NT2/D1 (cell line): ENCODE results near the gene CCK.

ENCODE experiments used
- DNase-seq: peaks from one replicate; pipeline ENCODE4 v3.0.0-alpha.2; 2011; ENCODE audit warnings: low read depth, low spot score
- H3K27me3 ChIP-seq: 2 replicates; pipeline ENCODE4 v1.6.0; 2011; ENCODE audit warnings: mild to moderate bottlenecking; ENCODE audit not compliant: insufficient read length, insufficient read depth
- H3K36me3 ChIP-seq: 2 replicates; pipeline ENCODE4 v1.6.1; 2011; ENCODE audit warnings: mild to moderate bottlenecking, low read length, mixed read lengths; ENCODE audit not compliant: insufficient read depth, insufficient read length
- H3K4me1 ChIP-seq: 2 replicates; pipeline ENCODE4 v1.5.1; 2011; ENCODE audit not compliant: insufficient read depth, insufficient read length
- H3K4me3 ChIP-seq: 2 replicates; pipeline ENCODE4 v1.5.1; 2011; ENCODE audit warnings: low read depth; ENCODE audit not compliant: insufficient read length
- H3K9ac ChIP-seq: 2 replicates; pipeline ENCODE4 v1.6.0; 2011; ENCODE audit warnings: low read depth; ENCODE audit not compliant: insufficient read length
- H3K9me3 ChIP-seq: 2 replicates; pipeline ENCODE4 v1.5.1; 2011; ENCODE audit warnings: mild to moderate bottlenecking, low read length; ENCODE audit not compliant: insufficient read depth
- SUZ12 ChIP-seq: IDR thresholded peaks from 2 replicates; pipeline ENCODE4 v1.6.1; 2011; ENCODE audit not compliant: insufficient read length, insufficient read depth; ENCODE audit errors: extremely low read depth
- YY1 ChIP-seq: IDR thresholded peaks from 2 replicates; pipeline ENCODE4 v1.6.1; 2011; ENCODE audit not compliant: insufficient read length, insufficient read depth
- ZNF274 ChIP-seq: IDR thresholded peaks from 2 replicates; pipeline ENCODE4 v1.6.1; 2011; ENCODE audit warnings: mild to moderate bottlenecking, low read depth, low read length

CCK gene

DNA sequence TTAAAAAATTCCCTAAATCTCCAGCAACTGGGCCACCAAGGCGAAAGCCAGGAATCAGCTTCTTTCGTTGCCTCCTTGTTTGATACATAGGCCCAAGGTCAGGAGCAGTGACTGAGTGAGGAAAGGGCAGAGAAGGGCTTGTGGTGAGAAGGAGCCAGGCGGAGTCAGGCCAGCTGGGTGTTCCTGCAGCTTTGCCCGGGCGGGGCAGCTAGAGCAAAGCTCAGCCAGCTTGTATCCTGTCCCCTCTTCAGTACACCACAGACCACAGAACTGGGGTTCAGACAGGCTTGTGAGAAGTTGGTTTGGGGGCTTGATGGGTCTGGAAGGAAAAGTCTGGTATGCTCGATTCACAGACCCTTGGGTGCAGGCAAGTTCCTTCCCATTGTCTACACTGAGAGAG is 52.6 kb downstream of the CCK start:
- Histone ChIP-seq H3K27me3 (no peaks in the 10 kb centered on the region), H3K36me3 (peaks cover 42% of the 10 kb centered on the region), H3K4me1 (peaks cover 6% of the 10 kb centered on the region), H3K4me3 (no peak overlapping the region), H3K9ac (no peak overlapping the region), H3K9me3 (no peaks in the 10 kb centered on the region)
- TF ChIP-seq ZNF274 (no peak), YY1 (no peak), SUZ12 (no peak)
- no peak for DNase-seq

DNA sequence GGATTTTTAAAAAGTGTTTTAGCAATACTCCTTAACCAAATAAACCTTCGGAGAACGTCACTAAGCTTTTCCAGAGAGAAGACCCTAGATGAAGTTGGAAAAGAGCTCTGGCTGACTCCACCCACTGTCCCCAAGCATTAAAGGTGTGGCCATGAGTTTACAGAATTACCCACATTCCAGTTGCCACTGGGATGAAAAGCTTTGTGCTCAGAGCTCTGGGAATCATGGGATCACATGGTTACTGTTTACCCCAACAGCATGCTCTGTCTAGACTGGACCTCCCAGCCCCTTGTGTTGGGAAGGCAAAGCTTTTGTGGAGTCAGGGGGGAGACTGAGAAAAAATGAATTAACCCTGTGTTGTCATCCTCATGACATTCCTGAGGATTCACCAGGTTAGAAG is 55.3 kb downstream of the CCK start:
- Histone ChIP-seq H3K4me3 (no peak overlapping the region), H3K27me3 (no peaks in the 10 kb centered on the region), H3K4me1 (peaks cover 8% of the 10 kb centered on the region), H3K36me3 (peaks cover 44% of the 10 kb centered on the region), H3K9ac (no peak overlapping the region), H3K9me3 (no peaks in the 10 kb centered on the region)
- peak; percentile 30 for DNase-seq
- TF ChIP-seq YY1 (no peak), SUZ12 (no peak), ZNF274 (no peak)

DNA sequence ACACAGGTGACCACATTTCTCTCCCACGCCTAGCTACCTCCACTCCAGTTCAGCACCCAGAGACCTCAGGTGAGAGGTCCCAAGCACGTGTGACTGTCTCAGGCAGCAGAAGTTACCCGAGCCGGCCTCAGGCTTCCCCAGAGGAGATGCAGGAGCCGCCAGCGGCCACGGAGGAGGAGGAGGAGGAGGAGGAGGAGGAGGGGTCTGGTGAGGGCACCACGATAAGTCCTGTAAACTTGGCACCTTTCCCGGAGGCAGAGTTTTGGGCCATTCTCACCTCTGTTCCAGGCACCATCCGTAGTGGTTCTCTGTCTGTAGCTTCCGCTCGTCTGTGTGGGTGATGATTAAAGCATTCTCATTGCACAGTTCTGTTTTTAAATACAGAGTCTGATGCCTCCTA is 56.1 kb downstream of the CCK start:
- no peak overlapping the region for H3K9ac ChIP-seq
- H3K27me3 ChIP-seq, result no peaks in the 10 kb centered on the region
- DNase-seq, result no peak
- H3K4me1 ChIP-seq, result peaks cover 11% of the 10 kb centered on the region
- peaks cover 43% of the 10 kb centered on the region for H3K36me3 ChIP-seq
- TF ChIP-seq ZNF274 (no peak), SUZ12 (no peak), YY1 (no peak)
- H3K9me3 ChIP-seq, result no peaks in the 10 kb centered on the region
- H3K4me3 ChIP-seq, result no peak overlapping the region
